H1 (cell line): ENCODE data around the gene SAAL1. TPM values are rescaled to one million over a fixed set of nuclear protein-coding genes. Genes with fewer than 3 reads are reported as not detected.
"Not testable (repeated sequence)": the region's sequence is repeated elsewhere in the genome, so short reads cannot be mapped to it uniquely, and the experiment has no call there.

Experiments
- CTCF ChIA-PET: fragments of 300-600 bp; sonication (Branson Sonifier 250); formaldehyde crosslinking; loops from one replicate; lab custom pipeline; 2021; ENCODE audit not compliant: partially characterized antibody; lab: Charles Lee
- POLR2A ChIA-PET: fragments of 300-600 bp; sonication (Branson Sonifier 250); formaldehyde crosslinking; loops from one replicate; lab custom pipeline; 2021; ENCODE audit warnings: inconsistent platforms; ENCODE audit not compliant: partially characterized antibody; lab: Charles Lee
- DNase-seq, 2 experiments: peaks; one replicate each; pipeline versions ENCODE4 v3.0.0 to v3.0.0-alpha.2; 2010 to 2022; ENCODE audit warnings: low spot score in 2 of 2, low read depth in 1 of 2, mixed read lengths in 1 of 2
- FAIRE-seq: peaks from 2 replicates; lab custom pipeline; 2011; peaks lifted over from hg19 to GRCh38; lab: Jason Lieb, UNC
- H2AFZ ChIP-seq: 2 replicates; pipeline ENCODE4 v1.8.1; 2012; ENCODE audit warnings: low read length, inconsistent platforms
- H2AK5ac ChIP-seq: 2 replicates; pipeline ENCODE4 v1.6.1; 2013; ENCODE audit warnings: low read depth, low read length
- H2BK120ac ChIP-seq: replicated peaks from 2 replicates; pipeline ENCODE3; 2013; ENCODE audit warnings: low read depth, low read length, inconsistent platforms
- H2BK12ac ChIP-seq: 2 replicates; pipeline ENCODE4 v1.6.1; 2013; ENCODE audit warnings: low read depth, low read length
- H2BK15ac ChIP-seq: 2 replicates; pipeline ENCODE4 v1.6.1; 2013; ENCODE audit warnings: low read length
- H2BK20ac ChIP-seq: 2 replicates; pipeline ENCODE4 v1.6.1; 2013; ENCODE audit warnings: low read length
- H2BK5ac ChIP-seq: 2 replicates; pipeline ENCODE4 v1.6.1; 2013; ENCODE audit warnings: low read depth, low read length
- H3K14ac ChIP-seq: 2 replicates; pipeline ENCODE4 v1.6.1; 2013; ENCODE audit warnings: inconsistent platforms; ENCODE audit not compliant: insufficient read length
- H3K18ac ChIP-seq: 2 replicates; pipeline ENCODE4 v1.6.1; 2013; ENCODE audit warnings: low read length; ENCODE audit errors: extremely low read depth
- H3K23ac ChIP-seq: 2 replicates; pipeline ENCODE4 v1.6.1; 2013; ENCODE audit warnings: inconsistent platforms; ENCODE audit not compliant: insufficient read length
- H3K23me2 ChIP-seq: 2 replicates; pipeline ENCODE4 v1.6.1; 2013; ENCODE audit warnings: low read depth, low read length
- H3K27ac ChIP-seq: 2 replicates; pipeline ENCODE4 v1.6.1; 2011; ENCODE audit warnings: low read depth, low read length, inconsistent platforms
- H3K27me3 ChIP-seq, 4 experiments: replicated peaks in 1 of 4; 1 replicate in 1 of 4; 2 replicates in 3 of 4; pipeline versions ENCODE4 v1.6.1 to v1.8.1; 2011 to 2013; ENCODE audit warnings: low read length in 3 of 4, mild to moderate bottlenecking in 3 of 4, inconsistent platforms in 2 of 4, mixed read lengths in 2 of 4, moderate library complexity in 1 of 4; ENCODE audit not compliant: control insufficient read depth in 3 of 4, insufficient read depth in 3 of 4; ENCODE audit errors: extremely low read depth in 1 of 4
- H3K36me3 ChIP-seq, 4 experiments: 2 replicates each; pipeline versions ENCODE4 v1.6.1 to v1.8.1; 2011 to 2013; ENCODE audit warnings: mild to moderate bottlenecking in 4 of 4, low read length in 3 of 4, moderate library complexity in 2 of 4, control low read depth in 1 of 4, inconsistent platforms in 1 of 4; ENCODE audit not compliant: insufficient read depth in 4 of 4, control insufficient read depth in 2 of 4
- H3K4ac ChIP-seq: replicated peaks from 2 replicates; pipeline ENCODE3; 2013; ENCODE audit warnings: low read length, low read depth, mixed read lengths, inconsistent platforms; ENCODE audit not compliant: insufficient read length
- H3K4me1 ChIP-seq, 4 experiments: replicated peaks in 1 of 4; 1 replicate in 1 of 4; 2 replicates in 3 of 4; pipeline versions ENCODE4 v1.6.1 to v1.8.1; 2011 to 2013; ENCODE audit warnings: low read length in 3 of 4, inconsistent platforms in 2 of 4, mixed read lengths in 1 of 4; ENCODE audit not compliant: insufficient read depth in 4 of 4, control insufficient read depth in 3 of 4
- H3K4me2 ChIP-seq, 2 experiments: 2 replicates each; pipeline versions ENCODE4 v1.6.1 to v1.8.1; 2011 to 2013; ENCODE audit warnings: low read depth in 2 of 2, low read length in 2 of 2, control low read depth in 1 of 2, inconsistent platforms in 1 of 2, mild to moderate bottlenecking in 1 of 2; ENCODE audit not compliant: insufficient read depth in 1 of 2
- H3K4me3 ChIP-seq, 4 experiments: fragments of 200-600, 300-600 bp in 1 of 4; sonication (generic), shearing (Covaris generic), sonication (Bioruptor Twin) in 1 of 4; 2 replicates each; pipeline versions ENCODE4 v1.5.1 to v1.8.1; 2011 to 2016; ENCODE audit warnings: low read length in 4 of 4, low read depth in 3 of 4, control low read depth in 2 of 4, inconsistent platforms in 2 of 4, mild to moderate bottlenecking in 2 of 4, mixed read lengths in 1 of 4, moderate library complexity in 1 of 4; ENCODE audit not compliant: insufficient read depth in 2 of 4; ENCODE audit errors: extremely low read depth in 1 of 4
- H3K56ac ChIP-seq: replicated peaks from 2 replicates; pipeline ENCODE3; 2013; ENCODE audit warnings: low read depth, mild to moderate bottlenecking, mixed read lengths, low read length, inconsistent platforms; ENCODE audit not compliant: insufficient read length
- H3K79me1 ChIP-seq: 2 replicates; pipeline ENCODE4 v1.6.1; 2013; ENCODE audit warnings: low read depth, low read length, control low read depth
- H3K79me2 ChIP-seq, 2 experiments: 2 replicates each; pipeline versions ENCODE4 v1.6.1 to v1.8.1; 2012 to 2013; ENCODE audit warnings: low read length in 2 of 2, mild to moderate bottlenecking in 2 of 2, inconsistent platforms in 1 of 2; ENCODE audit not compliant: insufficient read depth in 2 of 2, control insufficient read depth in 1 of 2
- H3K9ac ChIP-seq, 4 experiments: replicated peaks in 1 of 4; 1 replicate in 1 of 4; 2 replicates in 3 of 4; pipeline versions ENCODE4 v1.6.1 to v1.8.1; 2011 to 2013; ENCODE audit warnings: low read depth in 3 of 4, low read length in 3 of 4, control low read depth in 2 of 4, mild to moderate bottlenecking in 2 of 4, moderate library complexity in 2 of 4, inconsistent platforms in 1 of 4; ENCODE audit errors: extremely low read depth in 1 of 4
- H3K9me3 ChIP-seq, 2 experiments: 2 replicates each; pipeline versions ENCODE4 v1.6.1 to v1.8.1; 2012 to 2013; ENCODE audit warnings: mild to moderate bottlenecking in 2 of 2, moderate library complexity in 2 of 2, control low read depth in 1 of 2, inconsistent platforms in 1 of 2, low read depth in 1 of 2, low read length in 1 of 2, mixed read lengths in 1 of 2; ENCODE audit not compliant: insufficient read depth in 2 of 2
- H4K20me1 ChIP-seq, 2 experiments: replicated peaks in 1 of 2; 2 replicates each; pipeline versions ENCODE3 to v1.8.1; 2011 to 2013; ENCODE audit warnings: inconsistent platforms in 2 of 2, low read length in 2 of 2, mild to moderate bottlenecking in 1 of 2; ENCODE audit not compliant: insufficient read depth in 2 of 2, control insufficient read depth in 1 of 2
- H4K5ac ChIP-seq: 2 replicates; pipeline ENCODE4 v1.6.1; 2013; ENCODE audit warnings: low read length, low read depth, mixed read lengths, inconsistent platforms; ENCODE audit not compliant: insufficient read length
- H4K8ac ChIP-seq: 2 replicates; pipeline ENCODE4 v1.8.0; 2013; ENCODE audit warnings: mild to moderate bottlenecking, moderate library complexity, low read length, inconsistent platforms; ENCODE audit not compliant: insufficient read depth; ENCODE audit errors: extremely low read depth
- H4K91ac ChIP-seq: replicated peaks from 2 replicates; pipeline ENCODE3; 2013; ENCODE audit warnings: low read length, mixed read lengths, inconsistent platforms; ENCODE audit not compliant: insufficient read length
- WGBS, 2 experiments: shearing (Covaris generic) in 1 of 2; methylation state at CpG; one replicate each; pipeline versions ENCODE4 v1.1.6 to v1.1.7; 2013 to 2015; ENCODE audit warnings: low lambda C conversion rate in 2 of 2, mixed read lengths in 2 of 2, inconsistent platforms in 1 of 2, low coverage in 1 of 2, missing lambda C conversion rate in 1 of 2; ENCODE audit not compliant: insufficient replicate concordance in 2 of 2, insufficient coverage in 1 of 2, insufficient read length in 1 of 2; ENCODE audit errors: extremely low coverage in 1 of 2, missing lambda C conversion rate in 1 of 2; 5-methylcytosine and 5-hydroxymethylcytosine counted together
- polyA plus RNA-seq, 7 experiments: library from polyadenylated mRNA; depleted of rRNA in 3 of 7; stranded (reverse) in 5 of 7; unstranded in 2 of 7; fragments of >200 nt in 5 of 7; fragments of 200-250 nt in 2 of 7; gene quantifications; 1 replicate in 5 of 7; 2 replicates in 1 of 7; 4 replicates in 1 of 7; pipeline versions ENCODE4 v1.2.1 to v1.2.3, GENCODE V29; 2011 to 2013; ENCODE audit warnings: missing spikeins in 2 of 7, mixed read lengths in 2 of 7
- total RNA-seq: library from RNA; stranded (reverse); fragmentation: NEBNext Ultra II Directional; extraction: Animal tissue kit (Norgen Biotek cat#: 25700); gene quantifications from 2 replicates; pipeline ENCODE4 v1.2.1, GENCODE V29; 2021

The SAAL1 gene
- total and polyA plus RNA-seq, 2 of the 8 experiments (the other 6 are each of a cell fraction or from before 2014, with no cell fraction given), result 26.4 to 46.6 TPM

GRCh38 chr11:18121331-18121828, 15.5 kb upstream of the SAAL1 start:
- H3K27me3 ChIP-seq, H3K27ac ChIP-seq, FAIRE-seq, H4K8ac ChIP-seq, H3K4ac ChIP-seq, H3K23ac ChIP-seq, H4K5ac ChIP-seq, CTCF ChIA-PET, H2AK5ac ChIP-seq, H3K14ac ChIP-seq, H3K4me3 ChIP-seq, H3K23me2 ChIP-seq, H4K20me1 ChIP-seq, H3K4me1 ChIP-seq, H3K56ac ChIP-seq, H3K79me1 ChIP-seq, H4K91ac ChIP-seq, H2BK120ac ChIP-seq, H2BK20ac ChIP-seq, H3K9me3 ChIP-seq, H2BK5ac ChIP-seq, H3K18ac ChIP-seq, DNase-seq, H2BK15ac ChIP-seq, H3K79me2 ChIP-seq, H3K9ac ChIP-seq, H3K36me3 ChIP-seq, H3K4me2 ChIP-seq, H2AFZ ChIP-seq, H2BK12ac ChIP-seq, POLR2A ChIA-PET: not testable (repeated sequence)
- 92% methylated on average over 8 of the region's 20 CpGs; no CpG with 5 or more reads in 1 of the 2 experiments for WGBS, 2 experiments
